Stimulated activated CD8-positive, alpha-beta memory T cell treated with anti-CD3 and anti-CD28 coated beads, Interleukin-2, amount 100 ng/mL, for 48 hours (primary cell): ENCODE measurements around the gene ING5.

Experiments
- DNase-seq, 2 donors: peaks; one replicate each; pipeline ENCODE4 v3.0.0-alpha.2; 2020; ENCODE audit warnings: low read depth in 2 of 2

The ING5 gene

GRCh38 chr2:241672243-241673188 lies 29.3 kb upstream of the ING5 start:
- DNase-seq, result no peak

- no peak for DNase-seq
These were observed 28.6 kb upstream of the ING5 start for GRCh38 chr2:241673189-241673663.

- DNase-seq, result no peak
These were observed 27.8 kb upstream of the ING5 start for GRCh38 chr2:241673797-241674725.

GRCh38 chr2:241675885-241676284 lies 26.0 kb upstream of the ING5 start:
- DNase-seq, result no peak

DNA sequence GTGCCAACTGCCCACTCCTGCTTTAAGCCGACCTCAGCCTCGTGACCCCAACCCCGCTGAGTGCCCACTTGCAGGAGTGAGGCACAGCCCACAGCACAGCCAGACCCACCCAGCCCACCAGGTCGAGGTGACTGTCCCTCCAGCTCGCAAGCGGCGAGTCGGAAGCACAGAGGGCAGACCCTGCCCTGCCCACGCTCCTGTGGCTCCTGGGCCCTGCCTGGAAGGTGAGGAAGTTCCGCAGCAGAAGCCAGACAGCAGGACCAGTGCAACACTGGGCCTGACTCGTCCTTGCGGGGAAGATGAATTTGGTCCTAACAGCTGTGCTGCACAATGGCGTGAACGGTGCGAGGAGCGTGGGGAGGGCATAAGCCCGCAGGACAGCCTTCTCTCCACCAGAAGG lies 25.2 kb upstream of the ING5 start:
- no peak for DNase-seq

DNA sequence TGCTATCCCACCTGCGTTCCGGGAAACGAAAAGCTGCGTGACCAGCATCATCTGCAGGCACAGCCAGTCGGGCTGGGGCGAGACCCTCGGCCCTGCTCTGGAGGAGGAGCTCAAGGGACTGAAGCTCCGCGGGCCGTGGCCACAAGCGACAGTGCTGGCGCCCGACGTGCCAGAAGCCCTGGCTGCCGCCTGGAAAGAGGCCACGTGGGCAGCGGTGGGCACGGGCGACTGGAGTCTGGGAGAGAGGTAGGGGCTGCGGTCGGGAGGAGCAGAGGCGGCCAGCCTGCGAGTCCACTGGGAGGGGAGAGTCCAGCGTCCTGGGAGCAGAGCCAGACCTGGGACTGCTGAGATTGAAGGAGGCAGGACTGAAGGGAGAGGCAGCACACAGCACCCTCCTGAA lies 24.4 kb upstream of the ING5 start:
- no peak for DNase-seq

GRCh38 chr2:241678307-241678706 lies 23.5 kb upstream of the ING5 start:
- DNase-seq, result no peak

GRCh38 chr2:241678784-241679540 lies 22.9 kb upstream of the ING5 start:
- DNase-seq, result no peak

DNA sequence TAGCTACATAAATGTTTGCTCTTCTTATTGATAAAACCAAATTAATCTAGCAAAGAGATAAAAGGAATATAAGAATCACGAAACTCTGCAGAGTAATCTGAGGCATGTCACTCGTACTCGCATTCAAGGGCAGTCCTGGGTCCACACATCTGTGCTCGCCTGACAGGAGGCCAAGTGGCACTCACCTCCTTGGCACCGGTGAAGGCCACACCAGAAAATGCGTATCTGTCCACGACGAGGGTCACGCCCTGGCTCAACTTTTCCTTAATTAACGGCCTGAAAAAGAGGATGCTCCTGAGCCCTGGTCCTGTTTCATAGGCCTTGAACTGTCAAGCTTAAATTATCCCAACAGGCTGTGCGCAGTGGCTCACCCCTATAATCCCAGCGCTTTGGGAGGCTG lies 21.8 kb upstream of the ING5 start:
- DNase-seq, result no peak

GRCh38 chr2:241680827-241681599 lies 20.8 kb upstream of the ING5 start:
- no peak for DNase-seq

- DNase-seq, result peak in 1 of 2 donors; percentile 4
These were observed 15.6 kb upstream of the ING5 start for GRCh38 chr2:241686324-241686649.

- peak; percentile 93 to 96 for DNase-seq
These were observed 15.0 kb upstream of the ING5 start, which contains the start of gene DTYMK for GRCh38 chr2:241686650-241687425. Gene DTYMK, minus strand, starts transcription at chr2:241686815. Its CDS starts 32 bp downstream, at chr2:241686783.

GRCh38 chr2:241689306-241689705 lies 12.5 kb upstream of the ING5 start:
- DNase-seq, result no peak

GRCh38 chr2:241690202-241690717 lies 11.6 kb upstream of the ING5 start:
- no peak for DNase-seq

- DNase-seq, result no peak
These were observed 9.4 kb upstream of the ING5 start for GRCh38 chr2:241692448-241692847.

GRCh38 chr2:241695651-241696050 lies 6.2 kb upstream of the ING5 start:
- no peak for DNase-seq

DNA sequence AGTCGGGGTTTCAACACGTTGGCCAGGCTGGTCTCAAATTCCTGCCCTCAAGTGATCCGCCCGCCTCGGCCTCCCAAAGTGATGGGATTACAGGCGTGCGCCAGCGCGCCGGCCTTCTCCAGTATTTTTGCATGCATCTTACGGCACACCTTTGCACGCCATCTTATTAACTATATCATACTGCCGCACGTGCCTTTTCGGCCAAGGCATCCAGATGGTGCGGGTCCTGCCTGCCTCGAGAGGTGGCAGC lies 765 bp upstream of the ING5 start:
- DNase-seq, result no peak

- peak; percentile 87 to 90 for DNase-seq
These were observed 554 bp downstream of the ING5 start for GRCh38 chr2:241702155-241703031.

DNA sequence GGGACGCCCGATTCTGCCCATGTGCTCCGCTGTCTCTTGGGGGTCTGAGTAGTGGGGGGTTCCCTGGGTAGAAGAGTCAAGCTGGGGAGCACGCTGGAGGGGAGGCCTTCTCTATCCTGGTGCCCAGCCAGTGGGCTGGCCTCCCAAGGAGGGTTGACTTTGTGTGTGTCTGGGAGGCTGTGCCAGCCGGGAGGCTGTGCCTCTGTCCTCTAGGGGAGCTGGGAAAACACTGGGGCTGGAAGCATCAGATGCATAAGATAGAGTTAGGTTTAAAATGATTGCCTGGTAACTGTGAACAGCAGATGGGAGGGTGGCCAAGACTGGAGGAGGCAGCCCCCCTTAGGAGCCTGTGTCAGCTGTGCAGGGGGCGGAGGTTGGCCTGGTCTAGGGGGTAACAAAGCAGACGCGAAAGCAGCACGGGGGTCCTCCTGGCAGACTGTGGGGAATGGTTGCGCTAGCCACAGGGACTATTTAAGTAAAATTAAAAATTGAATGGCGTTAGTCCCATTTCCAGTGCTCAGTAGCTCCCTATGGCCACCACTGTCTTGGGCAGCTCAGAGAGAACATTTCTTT lies 1.3 kb downstream of the ING5 start:
- DNase-seq, result no peak
